ENCODE data around the gene KCNT1. TPM values are rescaled to one million over a fixed set of nuclear protein-coding genes. Genes with fewer than 3 reads are reported as not detected.

KCNT1 gene
- polyA plus RNA-seq, 1 donor (not counting 4 experiments of a cell fraction or from before 2014, with no cell fraction given), result not detected

DNA sequence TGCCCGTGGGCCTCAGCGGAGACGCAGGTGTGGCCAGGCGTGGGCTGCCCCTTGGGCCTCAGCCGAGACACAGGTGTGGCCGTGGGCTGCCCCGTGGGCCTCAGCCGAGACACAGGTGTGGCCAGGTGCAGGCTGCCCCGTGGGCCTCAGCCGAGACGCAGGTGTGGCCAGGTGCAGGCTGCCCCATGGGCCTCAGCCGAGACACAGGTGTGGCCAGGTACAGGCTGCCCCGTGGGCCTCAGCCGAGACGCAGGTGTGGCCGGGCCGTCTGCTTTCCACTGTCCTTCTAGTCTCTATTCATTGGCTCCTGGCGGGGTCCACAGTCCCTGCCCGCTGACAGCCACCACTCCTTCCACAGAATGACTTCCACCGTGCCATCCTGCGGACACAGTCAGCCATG, 56.1 kb downstream of the KCNT1 start:
- FAIRE-seq, result no peak
- Histone ChIP-seq H3K9me3 (ENCODE audit: control insufficient read depth, low read depth, low read length) (no peaks in the 10 kb centered on the region), H4K20me1 (ENCODE audit: control insufficient read depth, extremely low read depth, insufficient read depth, low read length) (no peaks in the 10 kb centered on the region), H3K36me3 (ENCODE audit: control insufficient read depth in 2 of 2, extremely low read depth in 1 of 2, insufficient read depth in 2 of 2, low read length in 2 of 2) (no peaks in the 10 kb centered on the region), H3K4me1 (ENCODE audit: control insufficient read depth, extremely low read depth, insufficient read depth, low read length) (no peaks in the 10 kb centered on the region), H3K27ac (ENCODE audit: control insufficient read depth, insufficient read depth, low read length) (no peak overlapping the region), H3K9me1 (ENCODE audit: control insufficient read depth, extremely low read depth, insufficient read depth, low read length) (no peaks in the 10 kb centered on the region), H2AFZ (ENCODE audit: control insufficient read depth, low read length) (no peak overlapping the region), H3K4me3 (ENCODE audit: control insufficient read depth in 2 of 3, extremely low read depth in 1 of 3, insufficient read depth in 2 of 3, low read depth in 1 of 3, low read length in 3 of 3) (no peak overlapping the region), H3K27me3 (ENCODE audit: control insufficient read depth, extremely low read depth, insufficient read depth, low read length) (no peaks in the 10 kb centered on the region), H3K4me2 (ENCODE audit: control insufficient read depth, extremely low read depth, insufficient read depth, low read depth, low read length) (no peak overlapping the region), H3K79me2 (ENCODE audit: control insufficient read depth, insufficient read depth, low read length) (no peaks in the 10 kb centered on the region), H3K9ac (ENCODE audit: control insufficient read depth, extremely low read depth, insufficient read depth, low read length) (no peak overlapping the region)
- DNase-seq (ENCODE audit: low read depth, low spot score), result no peak
- TF ChIP-seq, protein P1, sequence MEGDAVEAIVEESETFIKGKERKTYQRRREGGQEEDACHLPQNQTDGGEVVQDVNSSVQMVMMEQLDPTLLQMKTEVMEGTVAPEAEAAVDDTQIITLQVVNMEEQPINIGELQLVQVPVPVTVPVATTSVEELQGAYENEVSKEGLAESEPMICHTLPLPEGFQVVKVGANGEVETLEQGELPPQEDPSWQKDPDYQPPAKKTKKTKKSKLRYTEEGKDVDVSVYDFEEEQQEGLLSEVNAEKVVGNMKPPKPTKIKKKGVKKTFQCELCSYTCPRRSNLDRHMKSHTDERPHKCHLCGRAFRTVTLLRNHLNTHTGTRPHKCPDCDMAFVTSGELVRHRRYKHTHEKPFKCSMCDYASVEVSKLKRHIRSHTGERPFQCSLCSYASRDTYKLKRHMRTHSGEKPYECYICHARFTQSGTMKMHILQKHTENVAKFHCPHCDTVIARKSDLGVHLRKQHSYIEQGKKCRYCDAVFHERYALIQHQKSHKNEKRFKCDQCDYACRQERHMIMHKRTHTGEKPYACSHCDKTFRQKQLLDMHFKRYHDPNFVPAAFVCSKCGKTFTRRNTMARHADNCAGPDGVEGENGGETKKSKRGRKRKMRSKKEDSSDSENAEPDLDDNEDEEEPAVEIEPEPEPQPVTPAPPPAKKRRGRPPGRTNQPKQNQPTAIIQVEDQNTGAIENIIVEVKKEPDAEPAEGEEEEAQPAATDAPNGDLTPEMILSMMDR (optimal IDR thresholded peaks at IDR 0.05 in 1 of 3, IDR thresholded peaks at IDR 0.05 in 1 of 3, conservative IDR thresholded peaks at IDR 0.05 in 1 of 3; ENCODE audit: extremely low read depth in 1 of 3, insufficient read depth in 2 of 3, low read length in 3 of 3), result no peak
- no peak for TF ChIP-seq EZH2 (IDR thresholded peaks at IDR 0.05; ENCODE audit: low read length)
- dilution Hi-C loops (cut with MboI; ENCODE audit: extremely low pct_ligation_motif_present, low sequenced_read_pairs), result no loop called here

DNA sequence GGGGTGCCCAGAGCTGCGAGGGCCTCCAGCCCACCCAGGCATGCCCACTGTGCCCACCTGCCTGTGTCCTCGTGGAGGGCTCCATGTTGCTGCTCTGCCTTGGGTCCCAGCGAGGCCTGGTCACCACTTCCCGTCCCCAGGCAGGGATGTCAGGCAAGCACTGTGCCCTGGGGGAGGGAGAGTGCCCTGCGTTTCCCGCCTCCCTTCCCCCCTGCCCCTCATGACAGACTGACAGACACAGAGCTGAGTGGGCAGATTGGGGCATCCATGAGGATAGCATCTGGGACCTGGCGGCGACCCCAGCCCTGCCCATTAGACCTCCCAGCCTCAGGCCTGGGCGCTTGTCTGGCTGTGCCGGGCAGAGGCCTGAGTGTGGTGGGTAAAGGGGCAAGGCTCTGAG, 56.9 kb downstream of the KCNT1 start:
- H2AFZ ChIP-seq (ENCODE audit: control insufficient read depth, low read length), result no peak overlapping the region
- no peaks in the 10 kb centered on the region for H4K20me1 ChIP-seq (ENCODE audit: control insufficient read depth, extremely low read depth, insufficient read depth, low read length)
- FAIRE-seq, result no peak
- H3K36me3 ChIP-seq (ENCODE audit: control insufficient read depth in 2 of 2, extremely low read depth in 1 of 2, insufficient read depth in 2 of 2, low read length in 2 of 2), result no peaks in the 10 kb centered on the region
- no peaks in the 10 kb centered on the region for H3K79me2 ChIP-seq (ENCODE audit: control insufficient read depth, insufficient read depth, low read length)
- DNase-seq (ENCODE audit: low read depth, low spot score), result no peak
- H3K4me2 ChIP-seq (ENCODE audit: control insufficient read depth, extremely low read depth, insufficient read depth, low read depth, low read length), result no peak overlapping the region
- no peak overlapping the region for H3K27ac ChIP-seq (ENCODE audit: control insufficient read depth, insufficient read depth, low read length)
- no peak overlapping the region for H3K4me3 ChIP-seq (ENCODE audit: control insufficient read depth in 2 of 3, extremely low read depth in 1 of 3, insufficient read depth in 2 of 3, low read depth in 1 of 3, low read length in 3 of 3)
- no peaks in the 10 kb centered on the region for H3K4me1 ChIP-seq (ENCODE audit: control insufficient read depth, extremely low read depth, insufficient read depth, low read length)
- TF ChIP-seq, protein P1 (optimal IDR thresholded peaks at IDR 0.05 in 1 of 3, IDR thresholded peaks at IDR 0.05 in 1 of 3, conservative IDR thresholded peaks at IDR 0.05 in 1 of 3; ENCODE audit: extremely low read depth in 1 of 3, insufficient read depth in 2 of 3, low read length in 3 of 3), result no peak
- TF ChIP-seq EZH2 (IDR thresholded peaks at IDR 0.05; ENCODE audit: low read length), result no peak
- no peaks in the 10 kb centered on the region for H3K27me3 ChIP-seq (ENCODE audit: control insufficient read depth, extremely low read depth, insufficient read depth, low read length)
- dilution Hi-C loops (cut with MboI; ENCODE audit: extremely low pct_ligation_motif_present, low sequenced_read_pairs), result no loop called here
- no peak overlapping the region for H3K9ac ChIP-seq (ENCODE audit: control insufficient read depth, extremely low read depth, insufficient read depth, low read length)
- H3K9me3 ChIP-seq (ENCODE audit: control insufficient read depth, low read depth, low read length), result no peaks in the 10 kb centered on the region
- H3K9me1 ChIP-seq (ENCODE audit: control insufficient read depth, extremely low read depth, insufficient read depth, low read length), result no peaks in the 10 kb centered on the region

Measured in keratinocyte (primary cell).